ENCODE data around the gene CACNA2D4. TPM values are rescaled to one million over a fixed set of nuclear protein-coding genes. Genes with fewer than 3 reads are reported as not detected.

Gene CACNA2D4
- total RNA-seq, 1 experiment from 2014 or later: 1.7 TPM

DNA sequence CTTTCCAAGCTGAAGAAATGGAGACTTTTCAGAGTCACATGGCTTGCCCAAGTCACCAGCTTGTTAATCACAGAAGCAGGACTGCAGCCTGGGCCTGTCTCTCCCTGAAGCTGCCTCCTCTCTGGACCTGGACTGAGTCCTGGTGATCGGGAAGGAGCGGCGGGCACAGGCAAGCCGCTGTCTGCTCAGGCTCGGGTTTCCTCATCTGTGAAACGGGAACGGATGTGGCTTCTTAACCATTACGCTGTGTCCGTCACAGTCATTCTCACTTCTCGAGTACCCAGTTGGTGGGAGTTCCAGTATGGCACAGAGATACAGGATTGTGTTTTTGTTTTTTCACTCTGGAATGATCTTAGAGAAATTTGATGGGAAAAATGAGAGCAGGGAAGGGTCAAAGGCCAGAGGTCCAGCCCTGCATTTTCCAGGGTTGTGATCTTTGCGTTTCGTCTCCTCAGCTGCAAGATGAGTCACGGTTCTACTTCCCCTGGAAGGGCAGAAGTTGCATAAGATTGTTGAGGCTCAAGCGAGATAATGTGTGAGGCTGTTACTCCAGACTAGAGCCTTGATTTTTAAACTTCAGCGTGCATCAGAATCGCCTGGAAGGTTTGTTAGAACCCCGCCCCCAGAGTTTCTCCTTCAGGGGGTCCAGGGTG is 105.7 kb downstream of the CACNA2D4 start:
- CTCF ChIA-PET: no interaction called here
- no peak for ATAC-seq

More for the DNA sequence above, 105.7 kb downstream of the CACNA2D4 start:
- H3K27ac ChIP-seq (ENCODE audit: low read depth, low read length): no peak overlapping the region
- POLR2A ChIA-PET: no interaction called here
- H3K79me2 ChIP-seq (ENCODE audit: insufficient read depth, low read length): no peaks in the 10 kb centered on the region
- no peak overlapping the region for H3K4me2 ChIP-seq (ENCODE audit: low read length)
- DNase-seq (ENCODE audit: low read depth, low spot score): no peak
- intact Hi-C loops (cut with micrococcal nuclease): no loop called here
- no peak overlapping the region for H3K9ac ChIP-seq (ENCODE audit: low read length)
- RAD21 ChIA-PET (ENCODE audit: low non-redundant PET in 1 of 2, low total read pairs in 2 of 2, uncharacterized antibody in 2 of 2, unreplicated experiment in 2 of 2): no interaction called here
- no peaks in the 10 kb centered on the region for H3K36me3 ChIP-seq (ENCODE audit: control insufficient read depth in 1 of 2, insufficient read depth in 2 of 2, low read length in 2 of 2)
- TF ChIP-seq CBX3 (IDR thresholded peaks at IDR 0.05; ENCODE audit: low read depth) (no peak), ELF1 (IDR thresholded peaks at IDR 0.05; ENCODE audit: borderline replicate concordance, low read depth) (no peak), EGR1 (IDR thresholded peaks at IDR 0.05; ENCODE audit: low read depth) (no peak), ZFX (IDR thresholded peaks at IDR 0.05) (no peak), EZH2phosphoT487 (IDR thresholded peaks at IDR 0.05; ENCODE audit: borderline replicate concordance) (no peak), POLR2A (IDR thresholded peaks at IDR 0.05; ENCODE audit: borderline replicate concordance, extremely low read depth, insufficient read depth, insufficient read length) (no peak), TCF7L2 (IDR thresholded peaks at IDR 0.05; ENCODE audit: borderline replicate concordance, extremely low read depth, insufficient read depth, insufficient read length) (no peak), YY1 (IDR thresholded peaks at IDR 0.05; ENCODE audit: extremely low read depth, insufficient replicate concordance, low read depth, low read length) (no peak), SP1 (IDR thresholded peaks at IDR 0.05; ENCODE audit: low read depth) (no peak), SIN3A (IDR thresholded peaks at IDR 0.05; ENCODE audit: low read depth) (no peak), POLR2AphosphoS5 (IDR thresholded peaks at IDR 0.05; ENCODE audit: low read depth, low read length) (no peak)
- TF ChIP-seq, protein P1, sequence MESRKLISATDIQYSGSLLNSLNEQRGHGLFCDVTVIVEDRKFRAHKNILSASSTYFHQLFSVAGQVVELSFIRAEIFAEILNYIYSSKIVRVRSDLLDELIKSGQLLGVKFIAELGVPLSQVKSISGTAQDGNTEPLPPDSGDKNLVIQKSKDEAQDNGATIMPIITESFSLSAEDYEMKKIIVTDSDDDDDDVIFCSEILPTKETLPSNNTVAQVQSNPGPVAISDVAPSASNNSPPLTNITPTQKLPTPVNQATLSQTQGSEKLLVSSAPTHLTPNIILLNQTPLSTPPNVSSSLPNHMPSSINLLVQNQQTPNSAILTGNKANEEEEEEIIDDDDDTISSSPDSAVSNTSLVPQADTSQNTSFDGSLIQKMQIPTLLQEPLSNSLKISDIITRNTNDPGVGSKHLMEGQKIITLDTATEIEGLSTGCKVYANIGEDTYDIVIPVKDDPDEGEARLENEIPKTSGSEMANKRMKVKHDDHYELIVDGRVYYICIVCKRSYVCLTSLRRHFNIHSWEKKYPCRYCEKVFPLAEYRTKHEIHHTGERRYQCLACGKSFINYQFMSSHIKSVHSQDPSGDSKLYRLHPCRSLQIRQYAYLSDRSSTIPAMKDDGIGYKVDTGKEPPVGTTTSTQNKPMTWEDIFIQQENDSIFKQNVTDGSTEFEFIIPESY (IDR thresholded peaks at IDR 0.05; ENCODE audit: extremely low read depth, insufficient replicate concordance, low read length): no peak
- TF ChIP-seq, protein P2, sequence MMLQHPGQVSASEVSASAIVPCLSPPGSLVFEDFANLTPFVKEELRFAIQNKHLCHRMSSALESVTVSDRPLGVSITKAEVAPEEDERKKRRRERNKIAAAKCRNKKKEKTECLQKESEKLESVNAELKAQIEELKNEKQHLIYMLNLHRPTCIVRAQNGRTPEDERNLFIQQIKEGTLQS (IDR thresholded peaks at IDR 0.05): no peak
- TF ChIP-seq, protein P3, sequence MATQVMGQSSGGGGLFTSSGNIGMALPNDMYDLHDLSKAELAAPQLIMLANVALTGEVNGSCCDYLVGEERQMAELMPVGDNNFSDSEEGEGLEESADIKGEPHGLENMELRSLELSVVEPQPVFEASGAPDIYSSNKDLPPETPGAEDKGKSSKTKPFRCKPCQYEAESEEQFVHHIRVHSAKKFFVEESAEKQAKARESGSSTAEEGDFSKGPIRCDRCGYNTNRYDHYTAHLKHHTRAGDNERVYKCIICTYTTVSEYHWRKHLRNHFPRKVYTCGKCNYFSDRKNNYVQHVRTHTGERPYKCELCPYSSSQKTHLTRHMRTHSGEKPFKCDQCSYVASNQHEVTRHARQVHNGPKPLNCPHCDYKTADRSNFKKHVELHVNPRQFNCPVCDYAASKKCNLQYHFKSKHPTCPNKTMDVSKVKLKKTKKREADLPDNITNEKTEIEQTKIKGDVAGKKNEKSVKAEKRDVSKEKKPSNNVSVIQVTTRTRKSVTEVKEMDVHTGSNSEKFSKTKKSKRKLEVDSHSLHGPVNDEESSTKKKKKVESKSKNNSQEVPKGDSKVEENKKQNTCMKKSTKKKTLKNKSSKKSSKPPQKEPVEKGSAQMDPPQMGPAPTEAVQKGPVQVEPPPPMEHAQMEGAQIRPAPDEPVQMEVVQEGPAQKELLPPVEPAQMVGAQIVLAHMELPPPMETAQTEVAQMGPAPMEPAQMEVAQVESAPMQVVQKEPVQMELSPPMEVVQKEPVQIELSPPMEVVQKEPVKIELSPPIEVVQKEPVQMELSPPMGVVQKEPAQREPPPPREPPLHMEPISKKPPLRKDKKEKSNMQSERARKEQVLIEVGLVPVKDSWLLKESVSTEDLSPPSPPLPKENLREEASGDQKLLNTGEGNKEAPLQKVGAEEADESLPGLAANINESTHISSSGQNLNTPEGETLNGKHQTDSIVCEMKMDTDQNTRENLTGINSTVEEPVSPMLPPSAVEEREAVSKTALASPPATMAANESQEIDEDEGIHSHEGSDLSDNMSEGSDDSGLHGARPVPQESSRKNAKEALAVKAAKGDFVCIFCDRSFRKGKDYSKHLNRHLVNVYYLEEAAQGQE (IDR thresholded peaks at IDR 0.05; ENCODE audit: low read depth): no peak
- no peak overlapping the region for H3K4me3 ChIP-seq (replicated peaks in 1 of 2; ENCODE audit: low read depth in 1 of 2, low read length in 2 of 2)
- H4K20me1 ChIP-seq (ENCODE audit: insufficient read depth): no peaks in the 10 kb centered on the region
- H3K9me2 ChIP-seq (ENCODE audit: insufficient read depth): no peaks in the 10 kb centered on the region
- peaks cover 0 to 4% of the 10 kb centered on the region in 2 experiments; a peak in 1 of 4 replicates for H3K4me1 ChIP-seq (ENCODE audit: control insufficient read depth in 1 of 2, insufficient read depth in 2 of 2, low read length in 2 of 2)
- no peak overlapping the region for H2AFZ ChIP-seq (ENCODE audit: low read depth, low read length, poor library complexity, severe bottlenecking)
- no TSS peak for BruUV-seq (replicated peaks)
- H3K27me3 ChIP-seq (ENCODE audit: insufficient read depth, low read length): no peaks in the 10 kb centered on the region
- no peaks in the 10 kb centered on the region for H3K9me3 ChIP-seq (ENCODE audit: control insufficient read depth in 1 of 2, insufficient read depth in 1 of 2, low read depth in 1 of 2, low read length in 2 of 2)
